H1 (cell line): Measurements from ENCODE around the gene FIZ1. TPM values are rescaled to one million over a fixed set of nuclear protein-coding genes. Genes with fewer than 3 reads are reported as not detected.

ENCODE experiments used
- CTCF ChIA-PET: fragments of 300-600 bp; sonication (Branson Sonifier 250); formaldehyde crosslinking; loops from one replicate; lab custom pipeline; 2021; ENCODE audit not compliant: partially characterized antibody; lab: Charles Lee
- POLR2A ChIA-PET: fragments of 300-600 bp; sonication (Branson Sonifier 250); formaldehyde crosslinking; loops from one replicate; lab custom pipeline; 2021; ENCODE audit warnings: inconsistent platforms; ENCODE audit not compliant: partially characterized antibody; lab: Charles Lee
- DNase-seq, 2 experiments: peaks; one replicate each; pipeline versions ENCODE4 v3.0.0 to v3.0.0-alpha.2; 2010 to 2022; ENCODE audit warnings: low spot score in 2 of 2, low read depth in 1 of 2, mixed read lengths in 1 of 2
- FAIRE-seq: peaks from 2 replicates; lab custom pipeline; 2011; peaks lifted over from hg19 to GRCh38; lab: Jason Lieb, UNC
- H2AFZ ChIP-seq: 2 replicates; pipeline ENCODE4 v1.8.1; 2012; ENCODE audit warnings: low read length, inconsistent platforms
- H2AK5ac ChIP-seq: 2 replicates; pipeline ENCODE4 v1.6.1; 2013; ENCODE audit warnings: low read depth, low read length
- H2BK120ac ChIP-seq: replicated peaks from 2 replicates; pipeline ENCODE3; 2013; ENCODE audit warnings: low read depth, low read length, inconsistent platforms
- H2BK12ac ChIP-seq: 2 replicates; pipeline ENCODE4 v1.6.1; 2013; ENCODE audit warnings: low read depth, low read length
- H2BK15ac ChIP-seq: 2 replicates; pipeline ENCODE4 v1.6.1; 2013; ENCODE audit warnings: low read length
- H2BK20ac ChIP-seq: 2 replicates; pipeline ENCODE4 v1.6.1; 2013; ENCODE audit warnings: low read length
- H2BK5ac ChIP-seq: 2 replicates; pipeline ENCODE4 v1.6.1; 2013; ENCODE audit warnings: low read depth, low read length
- H3K14ac ChIP-seq: 2 replicates; pipeline ENCODE4 v1.6.1; 2013; ENCODE audit warnings: inconsistent platforms; ENCODE audit not compliant: insufficient read length
- H3K18ac ChIP-seq: 2 replicates; pipeline ENCODE4 v1.6.1; 2013; ENCODE audit warnings: low read length; ENCODE audit errors: extremely low read depth
- H3K23ac ChIP-seq: 2 replicates; pipeline ENCODE4 v1.6.1; 2013; ENCODE audit warnings: inconsistent platforms; ENCODE audit not compliant: insufficient read length
- H3K23me2 ChIP-seq: 2 replicates; pipeline ENCODE4 v1.6.1; 2013; ENCODE audit warnings: low read depth, low read length
- H3K27ac ChIP-seq: 2 replicates; pipeline ENCODE4 v1.6.1; 2011; ENCODE audit warnings: low read depth, low read length, inconsistent platforms
- H3K27me3 ChIP-seq, 4 experiments: replicated peaks in 1 of 4; 1 replicate in 1 of 4; 2 replicates in 3 of 4; pipeline versions ENCODE4 v1.6.1 to v1.8.1; 2011 to 2013; ENCODE audit warnings: low read length in 3 of 4, mild to moderate bottlenecking in 3 of 4, inconsistent platforms in 2 of 4, mixed read lengths in 2 of 4, moderate library complexity in 1 of 4; ENCODE audit not compliant: control insufficient read depth in 3 of 4, insufficient read depth in 3 of 4; ENCODE audit errors: extremely low read depth in 1 of 4
- H3K36me3 ChIP-seq, 4 experiments: 2 replicates each; pipeline versions ENCODE4 v1.6.1 to v1.8.1; 2011 to 2013; ENCODE audit warnings: mild to moderate bottlenecking in 4 of 4, low read length in 3 of 4, moderate library complexity in 2 of 4, control low read depth in 1 of 4, inconsistent platforms in 1 of 4; ENCODE audit not compliant: insufficient read depth in 4 of 4, control insufficient read depth in 2 of 4
- H3K4ac ChIP-seq: replicated peaks from 2 replicates; pipeline ENCODE3; 2013; ENCODE audit warnings: low read length, low read depth, mixed read lengths, inconsistent platforms; ENCODE audit not compliant: insufficient read length
- H3K4me1 ChIP-seq, 4 experiments: replicated peaks in 1 of 4; 1 replicate in 1 of 4; 2 replicates in 3 of 4; pipeline versions ENCODE4 v1.6.1 to v1.8.1; 2011 to 2013; ENCODE audit warnings: low read length in 3 of 4, inconsistent platforms in 2 of 4, mixed read lengths in 1 of 4; ENCODE audit not compliant: insufficient read depth in 4 of 4, control insufficient read depth in 3 of 4
- H3K4me2 ChIP-seq, 2 experiments: 2 replicates each; pipeline versions ENCODE4 v1.6.1 to v1.8.1; 2011 to 2013; ENCODE audit warnings: low read depth in 2 of 2, low read length in 2 of 2, control low read depth in 1 of 2, inconsistent platforms in 1 of 2, mild to moderate bottlenecking in 1 of 2; ENCODE audit not compliant: insufficient read depth in 1 of 2
- H3K4me3 ChIP-seq, 4 experiments: fragments of 200-600, 300-600 bp in 1 of 4; sonication (generic), shearing (Covaris generic), sonication (Bioruptor Twin) in 1 of 4; 2 replicates each; pipeline versions ENCODE4 v1.5.1 to v1.8.1; 2011 to 2016; ENCODE audit warnings: low read length in 4 of 4, low read depth in 3 of 4, control low read depth in 2 of 4, inconsistent platforms in 2 of 4, mild to moderate bottlenecking in 2 of 4, mixed read lengths in 1 of 4, moderate library complexity in 1 of 4; ENCODE audit not compliant: insufficient read depth in 2 of 4; ENCODE audit errors: extremely low read depth in 1 of 4
- H3K56ac ChIP-seq: replicated peaks from 2 replicates; pipeline ENCODE3; 2013; ENCODE audit warnings: low read depth, mild to moderate bottlenecking, mixed read lengths, low read length, inconsistent platforms; ENCODE audit not compliant: insufficient read length
- H3K79me1 ChIP-seq: 2 replicates; pipeline ENCODE4 v1.6.1; 2013; ENCODE audit warnings: low read depth, low read length, control low read depth
- H3K79me2 ChIP-seq, 2 experiments: 2 replicates each; pipeline versions ENCODE4 v1.6.1 to v1.8.1; 2012 to 2013; ENCODE audit warnings: low read length in 2 of 2, mild to moderate bottlenecking in 2 of 2, inconsistent platforms in 1 of 2; ENCODE audit not compliant: insufficient read depth in 2 of 2, control insufficient read depth in 1 of 2
- H3K9ac ChIP-seq, 4 experiments: replicated peaks in 1 of 4; 1 replicate in 1 of 4; 2 replicates in 3 of 4; pipeline versions ENCODE4 v1.6.1 to v1.8.1; 2011 to 2013; ENCODE audit warnings: low read depth in 3 of 4, low read length in 3 of 4, control low read depth in 2 of 4, mild to moderate bottlenecking in 2 of 4, moderate library complexity in 2 of 4, inconsistent platforms in 1 of 4; ENCODE audit errors: extremely low read depth in 1 of 4
- H3K9me3 ChIP-seq, 2 experiments: 2 replicates each; pipeline versions ENCODE4 v1.6.1 to v1.8.1; 2012 to 2013; ENCODE audit warnings: mild to moderate bottlenecking in 2 of 2, moderate library complexity in 2 of 2, control low read depth in 1 of 2, inconsistent platforms in 1 of 2, low read depth in 1 of 2, low read length in 1 of 2, mixed read lengths in 1 of 2; ENCODE audit not compliant: insufficient read depth in 2 of 2
- H4K20me1 ChIP-seq, 2 experiments: replicated peaks in 1 of 2; 2 replicates each; pipeline versions ENCODE3 to v1.8.1; 2011 to 2013; ENCODE audit warnings: inconsistent platforms in 2 of 2, low read length in 2 of 2, mild to moderate bottlenecking in 1 of 2; ENCODE audit not compliant: insufficient read depth in 2 of 2, control insufficient read depth in 1 of 2
- H4K5ac ChIP-seq: 2 replicates; pipeline ENCODE4 v1.6.1; 2013; ENCODE audit warnings: low read length, low read depth, mixed read lengths, inconsistent platforms; ENCODE audit not compliant: insufficient read length
- H4K8ac ChIP-seq: 2 replicates; pipeline ENCODE4 v1.8.0; 2013; ENCODE audit warnings: mild to moderate bottlenecking, moderate library complexity, low read length, inconsistent platforms; ENCODE audit not compliant: insufficient read depth; ENCODE audit errors: extremely low read depth
- H4K91ac ChIP-seq: replicated peaks from 2 replicates; pipeline ENCODE3; 2013; ENCODE audit warnings: low read length, mixed read lengths, inconsistent platforms; ENCODE audit not compliant: insufficient read length
- KDM5A ChIP-seq: fragments of 200-600 bp; IDR thresholded peaks from 2 replicates; pipeline ENCODE4 v1.7.1; 2012; ENCODE audit warnings: mild to moderate bottlenecking, low read length, inconsistent platforms, mixed read lengths
- POU5F1 ChIP-seq: IDR thresholded peaks from 2 replicates; pipeline ENCODE4 v1.6.1; 2011; ENCODE audit warnings: low read depth, mild to moderate bottlenecking, low read length, moderate library complexity
- RNF2 ChIP-seq: fragments of 200-900, 300-1000 bp; sonication (generic); IDR thresholded peaks from 2 replicates; pipeline ENCODE4 v1.7.1; 2016; ENCODE audit warnings: borderline replicate concordance, low read depth, mild to moderate bottlenecking, antibody characterized with exemption, low read length; ENCODE audit not compliant: poor library complexity, severe bottlenecking; ENCODE audit errors: missing control alignments
- SIX5 ChIP-seq: IDR thresholded peaks from 2 replicates; pipeline ENCODE4 v1.6.1; 2011; ENCODE audit warnings: mild to moderate bottlenecking, low read depth, low read length
- SP1 ChIP-seq: IDR thresholded peaks from 2 replicates; pipeline ENCODE4 v1.6.1; 2011; ENCODE audit warnings: low read depth, low read length
- TCF12 ChIP-seq: IDR thresholded peaks from 2 replicates; pipeline ENCODE4 v1.6.1; 2011; ENCODE audit warnings: low read depth, mild to moderate bottlenecking, low read length
- USF2 ChIP-seq: IDR thresholded peaks from 2 replicates; pipeline ENCODE4 v1.6.1; 2011; ENCODE audit warnings: low read length, improper control_type of control experiment
- WGBS, 2 experiments: shearing (Covaris generic) in 1 of 2; methylation state at CpG; one replicate each; pipeline versions ENCODE4 v1.1.6 to v1.1.7; 2013 to 2015; ENCODE audit warnings: low lambda C conversion rate in 2 of 2, mixed read lengths in 2 of 2, inconsistent platforms in 1 of 2, low coverage in 1 of 2, missing lambda C conversion rate in 1 of 2; ENCODE audit not compliant: insufficient replicate concordance in 2 of 2, insufficient coverage in 1 of 2, insufficient read length in 1 of 2; ENCODE audit errors: extremely low coverage in 1 of 2, missing lambda C conversion rate in 1 of 2; 5-methylcytosine and 5-hydroxymethylcytosine counted together
- polyA plus RNA-seq, 7 experiments: library from polyadenylated mRNA; depleted of rRNA in 3 of 7; stranded (reverse) in 5 of 7; unstranded in 2 of 7; fragments of >200 nt in 5 of 7; fragments of 200-250 nt in 2 of 7; gene quantifications; 1 replicate in 5 of 7; 2 replicates in 1 of 7; 4 replicates in 1 of 7; pipeline versions ENCODE4 v1.2.1 to v1.2.3, GENCODE V29; 2011 to 2013; ENCODE audit warnings: missing spikeins in 2 of 7, mixed read lengths in 2 of 7
- total RNA-seq: library from RNA; stranded (reverse); fragmentation: NEBNext Ultra II Directional; extraction: Animal tissue kit (Norgen Biotek cat#: 25700); gene quantifications from 2 replicates; pipeline ENCODE4 v1.2.1, GENCODE V29; 2021

FIZ1 gene
- total and polyA plus RNA-seq, 2 of the 8 experiments (the other 6 are each of a cell fraction or from before 2014, with no cell fraction given), result 9.1 to 18.5 TPM

GRCh38 chr19:55621673-55622231 lies 22.4 kb upstream of the FIZ1 start:
- Histone ChIP-seq H3K56ac (no peak overlapping the region), H3K4ac (no peak overlapping the region), H4K91ac (no peak overlapping the region), H3K79me1 (no peaks in the 10 kb centered on the region), H3K9me3 (no peaks in the 10 kb centered on the region), H2BK12ac (no peak overlapping the region), H3K27ac (no peak overlapping the region), H4K20me1 (peaks cover 1 to 5% of the 10 kb centered on the region in 2 experiments), H3K4me2 (no peak overlapping the region), H3K79me2 (no peaks in the 10 kb centered on the region), H2BK20ac (no peak overlapping the region), H3K4me3 (no peak overlapping the region), H4K5ac (no peak overlapping the region), H2BK15ac (no peak overlapping the region), H2AFZ (no peak overlapping the region), H3K27me3 (peaks cover 0 to 2% (median 0%) of the 10 kb centered on the region in 4 experiments; a peak in 1 of 7 replicates), H3K23ac (no peak overlapping the region), H3K18ac (no peak overlapping the region), H4K8ac (no peak overlapping the region), H2BK5ac (no peak overlapping the region), H2AK5ac (no peak overlapping the region), H2BK120ac (no peak overlapping the region), H3K36me3 (peaks cover 0 to 11% (median 4%) of the 10 kb centered on the region in 4 experiments; a peak in 5 of 8 replicates), H3K9ac (no peak overlapping the region), H3K4me1 (peaks cover 0 to 3% (median 0%) of the 10 kb centered on the region in 4 experiments; a peak in 3 of 7 replicates), H3K23me2 (no peaks in the 10 kb centered on the region), H3K14ac (no peak overlapping the region)
- TF ChIP-seq SIX5 (no peak), TCF12 (no peak), RNF2 (no peak), KDM5A (no peak), POU5F1 (no peak), USF2 (no peak), SP1 (no peak)
- ChIA-PET CTCF (interaction anchor here (3.2 to 8.0 kb wide), 2 partner anchors 10 to 16 kb away, joined by 9 to 38 read pairs; partner anchors contain the start of gene ZNF865), POLR2A (interaction anchor here (1.2 to 6.8 kb wide), 5 partner anchors 10 to 22 kb away, joined by 3 to 32 read pairs (median 11); partner anchors contain the start of genes FIZ1, ZNF524 and ZNF865)
- no peak for FAIRE-seq
- 95% methylated on average over 33 of the region's 55 CpGs; no CpG with 5 or more reads in 1 of the 2 experiments for WGBS, 2 experiments
- no peak for DNase-seq
